RWPE1 (cell line): ENCODE results near the gene CIAO1.
"Not testable (repeated sequence)": the region's sequence is repeated elsewhere in the genome, so short reads cannot be mapped to it uniquely, and the experiment has no call there.

Experiments used
- CTCF ChIA-PET: fragments of 350-600 bp; sonication (Branson Sonifier 250); formaldehyde crosslinking; extraction: SDS; loops from one replicate; lab custom pipeline; 2021; lab: Yijun Ruan, JAX
- POLR2A ChIA-PET: fragments of 400-600 bp; formaldehyde crosslinking; extraction: SDS; loops from one replicate; lab custom pipeline; 2020; ENCODE audit warnings: antibody characterized with exemption; ENCODE audit not compliant: low non-redundant PET; lab: Yijun Ruan, JAX
- DNase-seq: peaks from one replicate; pipeline ENCODE4 v3.0.0; 2012; ENCODE audit warnings: low spot score
- H3K27ac ChIP-seq: fragments of 450-650 bp; 2 replicates; pipeline ENCODE4 v1.5.1; 2017
- CTCF ChIP-seq: fragments of 450-650 bp; conservative IDR thresholded peaks from 2 replicates; pipeline ENCODE4 v1.5.1; 2017; ENCODE audit warnings: low read depth, mild to moderate bottlenecking

The CIAO1 gene

GRCh38 chr2:96254571-96254970, 11.5 kb upstream of the CIAO1 start:
- TF ChIP-seq CTCF, result no peak
- ChIA-PET POLR2A (no interaction called here), CTCF (interaction anchor here (0.5 kb wide), 1 partner anchor 95 kb away, joined by 3 read pairs; no protein-coding TSS in a partner anchor)
- H3K27ac ChIP-seq, result peak overlapping the region; percentile 7; the same call in 1 of the 2 replicates
- no peak for DNase-seq

GRCh38 chr2:96256611-96257113, 9.4 kb upstream of the CIAO1 start:
- CTCF ChIA-PET, result interaction anchor here (1.2 kb wide), 1 partner anchor 18 kb away, joined by 4 read pairs; no protein-coding TSS in a partner anchor
- TF ChIP-seq CTCF, result no peak
- H3K27ac ChIP-seq, result no peak overlapping the region
- no peak for DNase-seq
- POLR2A ChIA-PET, result no interaction called here

GRCh38 chr2:96257744-96258143, 8.3 kb upstream of the CIAO1 start:
- peak overlapping the region; percentile 36; the same call in 1 of the 2 replicates for H3K27ac ChIP-seq
- CTCF ChIA-PET, result interaction anchor here (0.6 kb wide), 1 partner anchor 143 kb away, joined by 4 read pairs; no protein-coding TSS in a partner anchor
- DNase-seq, POLR2A ChIA-PET: not testable (repeated sequence)

GRCh38 chr2:96258166-96259022, 7.6 kb upstream of the CIAO1 start:
- H3K27ac ChIP-seq, result peak overlapping the region; percentile 36
- ChIA-PET POLR2A (no interaction called here), CTCF (no interaction called here)
- TF ChIP-seq CTCF, result no peak
- no peak for DNase-seq

- H3K27ac ChIP-seq, result peak overlapping the region; percentile 94
- CTCF ChIA-PET, result interaction anchor here (0.5 to 0.8 kb wide), 4 partner anchors 11 to 156 kb away, joined by 3 to 4 read pairs (median 3); no protein-coding TSS in a partner anchor
- no peak for DNase-seq
- TF ChIP-seq CTCF, result no peak
- POLR2A ChIA-PET, result no interaction called here
Observed at GRCh38 chr2:96259497-96259921, 6.5 kb upstream of the CIAO1 start.

GRCh38 chr2:96260387-96261260, 5.4 kb upstream of the CIAO1 start:
- TF ChIP-seq CTCF, result peak; percentile 63
- POLR2A ChIA-PET, result interaction anchor here (1.2 kb wide), 1 partner anchor 52 kb away, joined by 5 read pairs; the partner anchor contains the start of gene STARD7
- peak overlapping the region; percentile 94 for H3K27ac ChIP-seq
- CTCF ChIA-PET, result interaction anchor here (0.5 to 1.5 kb wide), 9 partner anchors 9 to 1159 kb away, joined by 3 to 9 read pairs (median 3); no protein-coding TSS in a partner anchor
- peak; percentile 88 for DNase-seq
